HuH-7 (cell line): ENCODE data around the gene PALMD.

Source experiments
- DNase-seq: peaks from one replicate; pipeline ENCODE4 v3.0.0; 2011; ENCODE audit warnings: low spot score

PALMD gene

DNA sequence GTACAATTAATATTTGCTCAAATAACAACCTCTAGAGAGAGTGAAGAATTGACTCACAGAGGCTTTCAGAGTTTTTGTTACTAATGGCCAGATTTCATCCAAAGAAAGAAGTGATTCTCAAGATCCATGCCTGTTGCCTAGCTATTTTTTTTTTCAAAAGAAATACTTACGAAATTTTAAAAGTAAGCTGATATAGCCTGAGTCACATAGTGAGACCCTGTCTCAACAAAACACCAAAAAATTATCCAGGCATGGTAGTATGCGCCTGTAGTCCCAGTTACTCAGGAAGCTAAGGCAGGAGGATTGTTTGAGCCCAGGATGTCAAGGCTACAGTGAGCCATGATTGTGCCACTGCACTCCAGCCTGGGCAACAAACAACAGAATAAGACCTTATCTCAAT is 14.6 kb downstream of the PALMD start:
- no peak for DNase-seq

DNA sequence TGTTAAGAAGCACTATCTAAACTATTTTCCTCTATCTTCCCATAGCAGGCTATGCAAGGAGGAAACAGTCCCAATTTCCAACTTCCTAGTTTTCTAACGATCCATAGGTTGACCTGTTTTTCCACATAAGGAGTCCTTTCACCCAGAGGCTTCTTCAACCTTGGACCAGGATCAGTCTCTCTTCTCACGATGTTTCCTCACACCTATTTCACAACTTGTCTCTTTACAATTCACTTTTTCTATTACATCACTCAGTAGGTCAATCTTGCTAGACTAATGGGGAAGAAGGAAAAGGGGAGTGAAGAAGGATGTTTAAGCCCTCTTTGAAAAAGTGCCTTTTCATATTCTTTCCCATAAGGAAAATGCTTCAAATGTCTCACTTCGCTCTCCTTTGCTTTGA is 15.9 kb downstream of the PALMD start:
- DNase-seq: no peak

DNA sequence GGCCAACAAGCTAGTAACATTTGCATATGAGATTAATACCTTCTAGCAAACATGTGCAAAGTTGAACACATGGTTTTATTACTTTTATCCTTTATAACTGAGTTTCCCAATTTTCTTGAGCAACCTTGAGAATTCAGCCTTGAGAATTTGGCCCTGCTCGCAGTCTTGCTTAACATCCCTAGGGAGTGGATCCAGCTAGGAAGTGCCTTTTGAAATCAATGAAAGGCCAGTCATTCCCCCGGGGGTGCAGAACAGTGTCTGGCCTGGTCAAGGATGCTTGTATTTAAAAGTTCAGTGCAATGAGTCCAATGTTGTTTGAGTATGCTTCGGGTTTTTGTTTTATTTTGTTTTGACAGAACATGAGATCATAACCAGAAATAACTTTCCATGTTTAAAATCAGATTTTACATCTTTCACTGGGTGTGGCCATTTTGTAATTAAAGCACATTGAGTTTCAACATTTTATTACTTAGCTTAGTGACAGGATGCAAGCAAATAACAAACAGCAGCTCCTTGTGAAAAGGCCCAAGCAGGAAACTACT is 16.7 kb downstream of the PALMD start:
- DNase-seq: no peak

DNA sequence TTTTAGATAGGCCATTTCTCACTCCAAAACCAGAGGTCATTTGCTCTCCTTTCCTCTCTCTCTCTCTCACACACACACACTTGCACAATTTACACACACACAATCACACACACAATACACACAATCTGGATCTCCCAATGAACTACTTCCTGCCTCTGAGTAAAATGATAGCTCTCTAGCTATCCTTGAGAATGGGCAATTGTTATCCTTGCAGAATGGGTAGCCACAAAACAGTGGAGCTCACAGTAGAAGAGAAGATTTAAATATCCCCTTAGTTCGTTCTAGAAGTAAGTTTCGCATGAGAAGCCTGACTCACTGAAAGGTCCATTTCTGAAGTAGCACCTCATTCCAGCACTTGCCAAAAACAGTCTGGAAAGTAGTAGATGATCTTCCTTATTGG is 17.6 kb downstream of the PALMD start:
- no peak for DNase-seq

DNA sequence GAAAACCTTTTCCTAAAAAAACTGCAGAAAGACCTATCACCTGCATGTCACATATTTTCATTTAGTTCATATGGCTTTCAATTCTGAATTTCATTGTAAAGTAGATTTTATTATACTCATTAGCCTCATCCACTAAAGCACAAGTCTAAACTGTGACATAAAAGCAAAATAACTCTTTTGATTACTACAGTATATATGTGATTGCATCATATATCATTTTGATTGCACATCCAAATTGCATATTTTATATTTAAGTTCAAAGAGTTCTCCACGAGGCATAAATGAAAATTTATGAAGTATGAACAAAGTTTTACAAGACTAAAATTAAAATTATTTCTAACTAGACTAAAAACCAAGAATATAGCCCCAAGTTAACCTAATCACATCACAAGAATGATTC is 19.3 kb downstream of the PALMD start:
- no peak for DNase-seq

DNA sequence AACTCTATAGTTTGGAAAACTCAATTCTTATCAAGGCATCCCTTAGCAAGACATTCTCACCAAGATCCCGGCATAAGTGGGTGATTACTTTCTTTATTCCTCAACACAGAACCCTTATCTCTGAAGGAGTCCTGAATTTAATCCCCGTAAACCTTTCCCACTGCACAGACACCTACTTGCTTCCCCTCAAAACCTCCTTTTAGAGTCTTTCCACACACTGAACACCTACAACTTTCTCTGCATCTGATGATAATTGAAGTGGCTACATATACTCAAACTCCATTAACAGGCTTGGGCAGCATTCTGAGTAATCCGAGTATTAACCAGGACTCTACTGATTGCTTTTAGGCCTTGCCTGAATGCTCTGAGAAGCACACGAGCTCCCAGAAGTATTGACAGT is 23.5 kb downstream of the PALMD start:
- no peak for DNase-seq

DNA sequence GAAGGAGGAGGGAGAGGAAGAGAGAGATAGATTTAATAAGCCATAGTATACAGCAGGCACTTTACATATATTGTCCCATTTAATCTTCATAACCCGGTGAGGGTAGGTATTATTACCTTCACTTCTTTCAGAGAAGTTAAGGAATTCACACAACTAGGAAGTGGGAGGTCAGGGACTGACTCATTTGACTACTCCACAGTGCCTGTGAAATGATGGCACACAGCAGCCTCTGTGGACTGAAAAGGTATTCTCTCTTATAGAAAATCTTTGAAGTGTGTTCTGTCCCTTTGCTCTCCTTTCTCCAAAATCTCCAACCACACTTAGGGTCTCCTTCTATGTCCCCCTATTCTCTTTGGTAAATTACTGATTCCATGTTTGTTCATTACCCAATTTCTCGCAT is 23.9 kb downstream of the PALMD start:
- DNase-seq: no peak

DNA sequence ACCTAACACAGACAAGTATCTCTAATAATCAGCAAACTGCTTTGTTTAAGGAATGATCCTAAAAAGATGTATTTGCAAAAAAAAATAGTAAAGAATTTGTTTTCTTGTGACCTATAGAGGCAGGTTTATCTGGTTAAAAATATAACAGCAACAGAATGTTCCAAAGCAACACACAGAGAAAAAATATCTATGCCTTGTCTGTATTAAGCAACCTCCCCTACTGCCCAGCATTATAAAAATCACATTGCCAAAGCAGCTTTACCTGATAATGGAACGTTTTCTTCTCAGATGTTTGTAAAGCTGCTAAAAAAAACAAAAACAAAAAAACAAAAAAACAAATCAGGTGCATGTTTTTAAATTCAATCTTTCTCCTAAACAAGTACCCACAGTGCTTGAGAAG is 24.7 kb downstream of the PALMD start:
- no peak for DNase-seq

DNA sequence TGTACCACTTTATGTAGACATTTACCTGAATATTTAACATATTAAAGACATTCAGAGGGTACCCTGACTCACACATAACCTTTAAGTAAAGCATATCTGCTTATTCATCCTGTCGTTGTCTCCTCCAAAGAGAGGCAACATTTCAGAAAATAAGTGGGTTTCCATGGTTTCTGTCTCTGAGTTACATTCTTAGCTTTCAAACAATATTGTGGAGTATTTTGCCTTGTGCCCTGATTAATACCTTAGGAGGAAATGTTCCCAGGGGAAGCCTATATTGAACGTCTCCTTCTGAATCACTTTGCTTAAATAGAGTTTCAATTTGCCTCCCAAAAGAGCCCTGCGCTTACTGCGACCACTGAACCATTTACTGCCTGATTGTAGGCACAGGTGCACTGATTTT is 26.1 kb downstream of the PALMD start:
- no peak for DNase-seq

DNA sequence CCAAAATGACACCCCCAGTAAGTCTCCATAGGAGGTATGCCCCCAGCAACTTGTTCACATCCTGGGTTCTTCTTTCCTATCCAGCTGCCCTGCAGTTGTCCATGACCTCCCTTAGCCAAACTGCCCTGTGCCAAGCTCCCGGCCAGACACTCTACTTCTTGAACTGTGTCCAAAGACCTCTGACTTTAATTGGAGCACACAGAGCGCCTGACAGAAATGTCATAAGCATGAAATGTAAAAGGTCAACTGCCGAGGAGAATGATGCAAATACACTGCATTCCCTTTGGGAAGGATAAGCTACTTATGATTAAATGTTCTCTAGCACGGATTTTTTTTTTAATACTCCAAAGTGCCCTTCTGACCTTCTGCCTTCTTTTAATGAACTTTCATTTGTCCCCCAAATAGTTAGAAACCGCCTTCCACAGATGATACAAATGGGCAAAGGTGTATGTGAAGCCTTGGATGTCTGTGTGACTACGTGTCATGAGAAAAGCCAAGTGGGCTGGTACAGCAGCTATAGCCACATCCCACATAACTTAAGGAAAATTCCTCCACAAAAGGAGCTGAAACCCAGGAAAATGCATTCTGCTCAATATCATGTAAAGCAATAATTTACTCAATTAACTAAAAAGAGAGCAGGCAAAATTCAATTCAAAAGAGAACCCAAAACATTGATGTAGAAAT is 26.8 kb downstream of the PALMD start:
- no peak for DNase-seq

DNA sequence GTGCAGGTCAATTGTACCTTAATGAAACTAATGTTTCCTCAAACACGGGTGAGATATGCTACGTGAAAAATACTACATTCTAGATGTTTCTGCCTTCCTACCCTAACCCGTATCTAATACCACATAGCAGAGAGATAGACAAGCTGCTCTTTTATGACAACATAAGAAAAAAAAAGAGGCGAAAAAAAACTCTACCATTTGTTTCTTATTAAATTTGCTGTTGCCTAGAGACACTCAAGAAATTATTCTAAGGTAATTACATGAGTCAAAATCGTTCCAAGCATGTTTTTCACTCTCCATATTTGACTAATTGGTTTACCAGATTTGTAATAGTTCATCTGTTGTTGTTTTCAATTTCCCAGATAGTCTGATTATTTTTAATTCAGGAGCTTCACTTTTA is 27.4 kb downstream of the PALMD start:
- no peak for DNase-seq

DNA sequence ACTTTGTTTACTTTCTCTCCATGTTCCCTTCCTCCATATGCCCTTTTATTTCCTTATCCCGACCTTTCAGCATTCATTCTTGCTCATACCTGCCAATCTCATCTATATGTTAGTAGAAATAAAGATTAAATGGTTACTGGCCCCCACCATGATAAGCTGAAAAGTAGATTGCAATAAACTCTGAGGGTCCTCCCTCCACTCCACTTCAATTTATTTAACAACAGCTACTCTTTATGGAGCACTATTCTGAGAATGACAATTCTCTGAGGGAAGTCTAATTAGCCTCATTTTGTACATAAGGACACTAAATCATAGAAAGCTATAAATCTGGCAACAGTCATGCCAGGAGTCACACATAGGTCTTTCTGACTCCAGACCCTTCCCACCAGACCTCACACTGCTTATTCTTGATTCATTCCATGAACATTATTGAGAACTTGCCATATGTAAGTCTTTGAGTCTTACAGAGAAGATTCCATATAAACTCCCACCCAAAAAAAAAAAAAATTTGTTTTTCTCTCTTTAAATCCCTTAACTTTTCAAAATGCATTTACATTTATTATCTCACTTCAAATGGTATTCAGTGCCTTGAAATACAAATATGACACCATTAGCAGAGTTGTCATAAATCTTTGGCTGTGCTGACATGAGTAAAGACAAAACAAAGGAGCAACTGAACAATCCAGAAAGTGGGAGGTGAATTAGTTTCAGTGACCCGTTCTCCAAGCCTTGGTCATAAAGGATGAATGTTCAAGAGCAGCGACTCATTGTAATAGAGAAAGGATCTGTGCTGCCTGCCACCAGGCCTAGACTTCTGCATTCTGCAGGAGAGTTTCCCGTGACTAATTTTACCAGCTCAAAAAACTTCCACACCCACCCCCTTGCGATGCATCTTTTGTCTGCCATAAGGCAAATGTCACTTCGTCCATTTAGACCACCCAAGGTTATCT is 28.5 kb downstream of the PALMD start:
- no peak for DNase-seq

DNA sequence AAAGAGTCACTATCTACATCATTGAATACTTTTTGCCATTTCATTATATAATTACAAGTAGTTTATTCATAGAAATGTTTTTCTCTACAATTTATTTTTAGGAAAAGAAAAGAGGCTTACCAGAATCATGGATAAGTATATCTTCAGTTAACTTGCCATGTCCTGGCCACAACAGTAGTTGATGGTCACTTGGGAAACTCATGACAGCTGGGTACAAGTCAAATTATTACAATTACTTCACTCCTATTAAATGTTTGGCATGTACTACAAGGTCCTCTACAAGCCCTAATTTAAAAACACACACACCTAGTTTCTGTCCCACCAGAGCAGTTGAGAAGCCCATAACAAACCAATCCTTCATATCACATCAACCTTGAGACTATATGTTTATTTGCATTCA is 29.4 kb downstream of the PALMD start:
- no peak for DNase-seq

DNA sequence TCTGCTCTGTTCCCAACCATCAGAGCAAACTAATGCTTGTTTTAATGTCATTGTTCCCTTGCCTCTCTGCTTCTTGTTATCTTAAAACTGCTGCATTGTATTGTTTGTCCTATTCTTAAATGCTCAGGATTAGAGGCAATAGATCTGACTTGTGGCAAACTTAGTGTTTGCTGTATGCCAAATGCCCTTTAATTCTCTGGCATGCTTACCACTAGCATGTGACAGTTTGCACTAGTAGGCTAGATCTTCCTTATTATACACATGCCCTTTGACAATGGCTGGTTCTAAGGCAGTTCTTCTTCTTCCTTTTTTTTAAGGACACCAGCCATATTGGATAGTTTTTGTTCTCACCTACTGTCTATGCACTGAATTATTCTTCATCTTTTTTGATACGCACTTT is 30.1 kb downstream of the PALMD start:
- DNase-seq: no peak

DNA sequence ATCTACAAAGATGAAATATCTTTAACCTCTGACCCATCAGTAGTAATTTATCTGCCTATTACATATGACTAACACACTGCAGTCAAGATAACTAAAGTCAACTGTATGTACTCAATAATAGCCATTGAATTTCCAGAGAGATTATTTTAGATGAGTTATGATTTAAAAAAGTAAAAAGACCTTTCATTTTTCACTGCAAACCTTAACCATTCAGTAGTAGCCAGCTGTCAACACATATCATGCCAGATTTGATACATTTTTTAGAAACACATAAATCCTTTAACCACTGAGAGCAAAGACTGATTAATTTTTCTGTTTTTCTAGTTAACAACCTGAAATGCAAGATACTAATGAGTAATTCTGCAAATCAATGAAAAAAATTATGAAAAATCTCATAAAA is 31.0 kb downstream of the PALMD start:
- DNase-seq: no peak

DNA sequence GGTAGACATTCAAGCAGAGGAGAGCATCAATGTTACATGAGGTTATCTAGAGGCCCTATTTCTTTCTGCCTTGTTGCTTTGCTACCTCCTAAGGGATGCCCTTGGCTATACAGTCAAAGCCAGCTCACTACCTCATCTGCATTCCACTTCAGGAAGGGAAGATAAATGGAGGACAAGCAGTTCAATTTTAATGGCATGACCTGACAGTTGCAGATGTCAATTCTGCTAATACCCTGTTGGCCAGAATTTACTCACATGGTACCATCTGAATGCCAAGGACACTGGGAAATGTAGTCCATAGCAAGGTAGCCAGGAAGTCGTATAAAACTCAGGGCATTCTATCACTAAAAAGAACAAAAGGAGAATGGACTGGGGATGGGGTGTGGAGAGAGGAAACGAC is 31.5 kb downstream of the PALMD start:
- no peak for DNase-seq

DNA sequence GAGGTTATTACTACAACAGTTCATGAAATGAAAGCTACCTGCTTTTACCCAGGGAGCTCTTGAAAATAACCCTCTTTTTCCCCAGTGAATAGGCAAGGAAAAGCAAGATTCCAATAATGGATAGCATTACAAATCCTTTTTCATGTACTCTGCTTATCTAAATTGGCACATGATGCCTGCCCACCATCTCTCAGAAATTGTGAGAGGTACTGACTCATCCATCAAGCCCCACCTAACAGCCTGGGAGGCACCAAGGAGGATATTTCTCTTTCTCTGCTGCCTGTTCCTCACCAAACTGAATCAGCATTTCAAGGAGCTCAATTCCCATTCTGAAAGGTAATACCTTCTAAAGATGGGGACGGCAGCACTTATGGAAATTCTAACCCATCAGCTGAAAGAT is 34.4 kb downstream of the PALMD start:
- no peak for DNase-seq

DNA sequence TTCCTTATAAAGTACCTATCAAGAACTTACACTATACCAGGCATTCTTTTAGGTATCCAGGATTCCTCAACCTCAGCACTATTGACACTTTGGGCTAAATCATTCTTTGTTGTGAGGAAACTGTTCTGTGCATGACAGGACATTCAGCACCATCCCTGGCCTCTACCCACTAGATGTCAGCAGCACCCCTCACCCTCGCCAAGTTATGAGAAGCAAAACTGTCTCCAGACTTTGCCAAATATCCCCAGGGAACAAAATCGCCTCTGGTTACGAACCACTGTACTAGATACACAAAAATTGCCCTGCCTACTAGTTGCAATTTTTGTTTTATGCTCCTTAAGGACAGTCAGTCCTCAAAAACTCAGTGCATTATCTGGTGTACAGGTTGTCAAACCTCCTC is 35.7 kb downstream of the PALMD start:
- no peak for DNase-seq

DNA sequence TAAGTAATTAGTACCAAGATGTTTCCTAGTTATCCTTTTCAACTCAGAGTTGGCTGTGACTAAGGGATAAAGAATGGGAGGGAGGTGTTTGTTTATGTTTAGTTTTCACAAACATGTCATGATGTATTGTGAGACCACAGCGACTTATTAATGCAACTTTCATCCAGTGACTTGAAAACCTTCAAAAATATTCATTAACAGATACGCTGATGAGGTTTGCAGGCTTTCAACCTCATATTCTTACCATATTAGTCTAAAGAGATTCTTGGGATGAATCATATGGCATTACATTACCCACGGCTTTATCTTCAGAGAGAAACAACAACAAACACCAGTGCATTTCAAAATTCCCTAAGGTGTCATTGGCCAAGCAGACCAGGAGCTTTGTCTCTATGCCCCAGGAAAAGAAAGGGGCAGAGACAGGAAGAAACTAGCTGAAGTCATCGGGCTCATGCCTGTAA is 36.4 kb downstream of the PALMD start:
- no peak for DNase-seq

DNA sequence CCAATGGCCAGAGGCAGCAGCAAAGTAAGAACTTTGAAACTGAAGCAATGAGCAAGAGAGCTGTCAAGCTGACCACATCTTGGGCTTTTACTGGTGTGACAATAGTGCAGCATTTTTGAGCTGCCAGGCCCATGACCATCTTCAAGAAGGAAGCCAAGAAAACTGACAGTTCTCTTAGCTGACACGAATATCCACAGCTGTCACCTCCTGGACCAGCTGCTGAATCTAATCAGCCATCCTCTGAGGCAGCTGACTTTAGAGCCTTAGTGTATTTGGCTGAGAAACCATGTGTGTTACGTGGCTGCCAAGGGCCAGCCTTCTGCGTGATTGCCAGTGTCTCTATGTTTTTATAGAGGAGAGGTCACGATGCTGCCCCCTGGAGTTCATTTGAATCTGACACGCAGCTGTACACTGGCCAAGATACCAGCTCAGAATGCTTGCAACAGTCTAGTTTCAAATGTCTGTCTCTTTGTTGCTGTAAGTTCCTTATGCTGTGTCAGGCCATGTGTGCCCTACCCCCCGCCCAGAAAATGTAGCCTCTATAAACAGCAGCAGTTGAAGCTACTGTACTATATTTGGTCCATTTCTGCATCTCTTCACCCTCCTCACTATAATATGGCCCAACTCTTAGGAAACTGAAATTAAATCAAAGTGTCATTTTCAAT is 39.7 kb downstream of the PALMD start:
- peak; percentile 35 for DNase-seq

DNA sequence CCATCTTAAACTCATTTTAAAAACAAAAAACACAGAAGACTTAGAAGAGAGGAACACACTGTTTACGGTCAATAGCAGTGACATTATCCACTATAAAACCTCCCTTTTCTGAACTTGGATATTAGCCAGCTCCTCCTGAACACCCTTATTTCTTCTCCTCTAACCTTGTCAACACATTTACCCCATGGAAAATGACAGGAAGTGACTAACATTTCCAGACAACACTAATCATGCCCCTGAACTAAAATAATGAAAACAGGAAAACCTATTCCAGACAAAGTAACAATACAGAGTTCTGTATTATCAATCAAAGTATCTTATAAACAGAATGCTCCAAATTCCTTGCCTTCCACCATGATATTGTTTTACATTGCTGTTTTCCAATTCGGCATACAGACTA is 45.3 kb downstream of the PALMD start:
- DNase-seq: no peak

DNA sequence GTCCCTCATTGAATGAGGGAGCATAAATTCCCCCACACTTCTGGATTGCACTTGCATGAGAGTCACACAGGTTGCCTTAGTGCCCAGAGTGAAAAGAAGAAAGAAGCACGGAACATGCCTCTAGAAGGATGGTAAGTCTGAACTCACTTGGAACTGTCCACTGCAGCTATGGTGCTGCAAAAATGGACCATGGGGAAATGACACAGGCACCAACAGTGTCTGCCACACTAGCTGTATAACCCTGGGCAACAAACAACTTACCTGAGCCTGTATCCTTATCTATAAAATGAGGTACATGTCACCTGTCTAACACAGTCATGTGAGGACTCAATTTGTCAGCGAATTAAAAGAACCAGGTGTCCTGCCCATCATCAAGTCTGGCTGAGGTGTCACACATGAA is 50.7 kb downstream of the PALMD start:
- no peak for DNase-seq

DNA sequence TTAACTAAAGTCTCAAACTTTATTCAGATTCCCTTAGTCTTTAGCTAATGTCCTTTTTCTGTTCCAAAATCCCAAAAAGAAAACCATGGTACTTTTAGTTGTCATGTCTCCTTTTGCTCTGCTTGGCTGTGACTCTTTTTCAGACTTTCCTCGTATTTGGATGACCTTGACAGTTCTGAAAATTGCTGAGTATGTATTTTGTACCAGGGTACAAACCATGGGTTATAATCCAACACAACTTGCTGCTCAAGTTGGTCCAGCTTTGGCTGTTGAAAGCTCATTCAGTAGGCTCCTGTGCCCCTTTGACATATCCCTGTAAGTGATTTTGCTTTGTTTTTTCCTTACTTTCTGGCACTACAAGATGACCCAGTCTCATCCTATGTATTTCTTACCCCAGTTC is 51.7 kb downstream of the PALMD start:
- DNase-seq: no peak
